G401.6 (cell line): Measurements from ENCODE around the gene CTDSPL.

Experiments
- FAIRE-seq: peaks from 2 replicates; lab custom pipeline; 2012; peaks lifted over from hg19 to GRCh38; lab: Jason Lieb, UNC

The CTDSPL gene

DNA sequence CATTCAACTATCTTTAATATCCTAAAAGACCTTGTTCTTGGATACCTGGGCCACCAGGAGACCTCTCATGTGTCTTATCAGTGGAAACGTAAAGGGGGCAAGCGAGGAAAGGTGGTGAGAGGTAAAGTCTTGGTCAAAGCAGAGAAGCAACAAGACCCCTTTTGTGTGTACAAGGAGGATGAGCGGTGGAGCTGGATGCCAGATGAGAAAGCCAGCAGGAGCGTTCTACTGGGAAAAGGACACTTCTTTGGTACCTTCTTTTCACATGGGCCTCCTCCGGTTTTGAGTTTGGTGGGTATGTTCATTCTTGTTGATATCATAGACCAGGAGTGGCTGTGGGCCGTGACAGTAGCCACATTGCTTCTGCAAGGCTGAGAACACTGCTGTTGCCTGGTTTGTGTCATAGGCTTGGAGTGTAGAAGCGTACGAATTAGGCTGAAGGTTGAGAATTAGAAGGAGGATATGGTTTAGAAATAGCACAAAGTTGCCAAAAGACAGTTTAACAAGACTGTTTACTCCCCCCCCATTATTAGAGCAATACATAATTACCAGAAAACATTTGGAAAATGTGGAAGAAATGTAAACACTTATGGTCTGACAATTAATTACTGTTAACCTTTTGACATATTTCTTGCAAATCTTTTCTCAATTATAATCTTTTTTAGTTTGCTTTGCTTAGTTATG is 82.1 kb downstream of the CTDSPL start:
- no peak for FAIRE-seq

- FAIRE-seq: no peak
Observed at GRCh38 chr3:37944391-37944842, 82.7 kb downstream of the CTDSPL start.

GRCh38 chr3:37945156-37945806 is 83.6 kb downstream of the CTDSPL start:
- no peak for FAIRE-seq

DNA sequence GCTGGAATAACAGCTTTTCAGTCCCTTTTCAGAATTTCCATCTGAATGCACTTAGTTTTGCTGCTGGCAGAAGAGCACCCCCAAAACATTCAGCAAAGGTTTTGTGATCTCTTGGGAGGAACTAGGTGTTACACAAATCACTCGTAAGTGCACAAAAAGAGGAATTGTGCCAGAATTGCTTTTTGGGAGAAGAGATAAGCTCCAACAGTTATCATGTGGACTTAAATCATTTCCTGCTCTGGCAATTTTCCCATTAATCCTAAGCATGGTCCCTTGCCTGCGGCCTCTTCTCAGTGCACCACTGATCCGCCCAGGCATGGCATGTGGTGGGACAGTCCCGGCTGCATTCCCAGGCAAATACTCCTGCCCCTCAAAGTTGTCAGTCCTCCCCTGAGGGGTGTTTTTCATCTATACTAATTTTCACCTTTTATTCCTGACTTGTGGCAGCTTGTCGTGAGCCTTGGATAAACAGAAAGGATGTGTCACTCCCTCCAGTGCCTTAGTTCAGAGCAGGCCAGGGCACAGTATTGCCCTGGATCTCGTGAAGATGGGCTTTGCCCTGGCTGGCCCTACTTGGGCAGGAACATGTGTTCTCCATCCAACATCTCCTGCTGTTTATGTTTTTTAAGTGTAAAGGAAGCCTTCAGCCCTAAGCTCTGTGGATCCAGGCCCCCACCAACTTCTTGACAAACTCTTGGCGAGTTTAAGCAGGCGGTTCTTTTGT is 84.3 kb downstream of the CTDSPL start:
- FAIRE-seq: no peak

DNA sequence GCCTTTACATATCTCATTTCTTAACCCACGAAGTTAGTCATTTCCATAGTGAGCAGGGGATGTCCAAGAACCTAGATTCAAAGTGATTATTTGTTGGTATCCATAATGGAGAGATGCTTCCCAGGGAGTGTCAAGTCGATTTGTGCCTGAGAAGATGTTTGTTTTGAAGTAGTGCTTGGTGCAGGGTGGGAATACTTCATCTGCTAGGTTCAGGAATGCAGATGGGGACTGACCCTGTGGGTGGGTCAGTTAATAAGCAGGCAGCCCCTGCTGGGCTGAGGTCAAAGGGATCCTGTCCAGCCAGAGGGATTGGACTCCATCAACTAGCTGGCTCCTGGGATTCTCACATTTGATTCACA is 84.8 kb downstream of the CTDSPL start:
- no peak for FAIRE-seq

GRCh38 chr3:37949866-37950265 is 88.2 kb downstream of the CTDSPL start:
- FAIRE-seq: no peak

GRCh38 chr3:37952564-37952963 is 90.9 kb downstream of the CTDSPL start:
- FAIRE-seq: no peak

- no peak for FAIRE-seq
Observed at GRCh38 chr3:37953226-37953625, 91.5 kb downstream of the CTDSPL start.

GRCh38 chr3:37953707-37954394 is 92.2 kb downstream of the CTDSPL start:
- FAIRE-seq: no peak

DNA sequence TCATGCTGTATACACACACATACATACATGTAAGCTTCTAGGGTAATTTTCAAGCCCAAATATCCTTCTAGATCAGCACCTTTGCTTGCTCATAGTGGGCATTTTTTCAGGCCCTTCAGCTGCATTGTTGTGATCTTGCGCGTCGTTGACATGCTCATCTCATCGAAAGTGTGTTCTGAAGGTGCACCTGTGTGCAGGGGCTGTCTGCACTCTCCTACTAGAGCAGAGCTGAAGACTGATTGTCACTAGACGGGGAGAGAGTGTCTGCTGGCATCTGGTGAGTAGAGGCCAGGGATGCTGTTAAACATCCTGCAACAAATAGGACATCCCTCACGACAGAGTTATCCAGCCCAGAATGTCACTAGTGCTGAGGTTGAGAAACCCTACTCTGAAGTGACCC is 93.2 kb downstream of the CTDSPL start:
- FAIRE-seq: no peak

- peak; percentile 73 for FAIRE-seq
Observed at GRCh38 chr3:37955918-37956707, 94.4 kb downstream of the CTDSPL start.

- FAIRE-seq: no peak
Observed at GRCh38 chr3:37956723-37957538, 95.3 kb downstream of the CTDSPL start.

GRCh38 chr3:37957539-37957936 is 95.9 kb downstream of the CTDSPL start:
- no peak for FAIRE-seq

DNA sequence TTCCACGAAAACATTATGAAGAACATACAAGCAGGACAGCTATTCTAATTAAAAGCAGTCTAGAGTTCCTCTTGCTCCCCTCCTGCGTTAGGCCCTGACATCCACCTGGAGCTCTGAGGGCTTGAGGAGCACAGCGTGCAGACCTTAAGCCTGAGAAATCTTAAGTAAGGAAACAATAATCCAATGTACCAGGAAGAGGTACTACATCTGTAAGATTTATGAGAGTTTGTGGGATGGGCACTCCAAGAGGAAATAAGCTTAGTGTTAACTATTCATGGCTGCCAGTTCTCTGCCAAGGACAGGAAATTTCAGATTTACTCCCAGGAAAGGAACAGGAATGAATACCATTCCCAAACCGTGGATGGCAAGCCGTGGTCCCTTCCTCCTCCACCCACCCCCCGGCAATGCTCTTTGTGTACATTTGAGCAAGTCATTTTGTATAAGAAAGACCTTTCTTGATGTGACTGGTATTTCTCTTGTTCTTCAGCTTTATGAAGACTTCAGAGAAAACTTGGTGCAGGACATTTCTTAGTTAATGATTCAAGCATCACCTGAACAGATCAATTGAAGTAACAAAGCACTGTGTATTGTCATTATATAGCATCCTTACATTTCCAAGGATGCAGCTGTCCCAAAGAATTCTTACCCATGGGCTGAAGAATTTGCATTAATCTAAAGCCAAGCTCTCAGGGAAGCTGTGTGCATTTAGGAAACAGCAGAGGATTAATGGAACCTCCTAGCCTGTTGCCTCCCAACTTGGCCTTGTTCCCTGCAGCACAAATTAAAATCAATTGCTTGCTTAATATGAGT is 100.1 kb downstream of the CTDSPL start:
- FAIRE-seq: no peak

GRCh38 chr3:37963016-37963415 is 101.3 kb downstream of the CTDSPL start:
- no peak for FAIRE-seq

GRCh38 chr3:37963635-37964034 is 102.0 kb downstream of the CTDSPL start:
- FAIRE-seq: no peak

DNA sequence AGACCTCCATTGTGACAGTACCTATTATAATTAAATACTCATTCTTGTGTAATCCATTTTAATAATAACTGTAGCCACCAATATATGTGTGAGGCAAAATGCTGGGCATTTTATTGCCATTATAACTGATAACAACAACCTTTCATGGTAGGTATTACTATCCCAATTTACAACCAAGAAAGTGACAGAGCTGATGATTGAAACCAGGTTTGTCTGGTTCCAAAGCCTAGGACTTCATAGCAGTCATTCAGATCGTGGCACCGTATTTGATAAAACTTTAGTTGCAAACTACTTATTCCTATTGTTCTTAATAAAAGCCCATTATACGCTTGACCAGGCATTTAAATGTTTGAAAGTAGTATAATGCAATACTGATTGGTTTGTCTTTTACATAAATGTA is 102.5 kb downstream of the CTDSPL start:
- FAIRE-seq: no peak

DNA sequence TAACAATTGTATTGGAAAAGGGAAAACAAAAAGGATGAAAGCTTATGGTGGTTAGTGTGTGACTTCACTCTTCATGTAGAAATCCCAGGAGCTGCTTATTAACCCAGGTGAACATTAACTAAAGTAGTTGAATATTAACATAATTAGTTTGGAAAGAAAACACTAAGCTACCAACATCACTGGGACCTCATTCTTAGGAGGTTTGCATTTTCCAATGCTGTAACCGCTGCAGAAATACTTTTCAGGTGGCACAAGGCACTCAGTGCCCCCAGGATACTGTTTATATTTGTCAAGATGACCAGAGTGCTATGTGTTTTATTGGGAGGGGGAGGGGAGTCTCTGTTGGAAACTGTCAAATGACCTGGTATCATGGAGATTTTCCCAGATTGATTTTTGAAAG is 103.0 kb downstream of the CTDSPL start:
- FAIRE-seq: no peak

DNA sequence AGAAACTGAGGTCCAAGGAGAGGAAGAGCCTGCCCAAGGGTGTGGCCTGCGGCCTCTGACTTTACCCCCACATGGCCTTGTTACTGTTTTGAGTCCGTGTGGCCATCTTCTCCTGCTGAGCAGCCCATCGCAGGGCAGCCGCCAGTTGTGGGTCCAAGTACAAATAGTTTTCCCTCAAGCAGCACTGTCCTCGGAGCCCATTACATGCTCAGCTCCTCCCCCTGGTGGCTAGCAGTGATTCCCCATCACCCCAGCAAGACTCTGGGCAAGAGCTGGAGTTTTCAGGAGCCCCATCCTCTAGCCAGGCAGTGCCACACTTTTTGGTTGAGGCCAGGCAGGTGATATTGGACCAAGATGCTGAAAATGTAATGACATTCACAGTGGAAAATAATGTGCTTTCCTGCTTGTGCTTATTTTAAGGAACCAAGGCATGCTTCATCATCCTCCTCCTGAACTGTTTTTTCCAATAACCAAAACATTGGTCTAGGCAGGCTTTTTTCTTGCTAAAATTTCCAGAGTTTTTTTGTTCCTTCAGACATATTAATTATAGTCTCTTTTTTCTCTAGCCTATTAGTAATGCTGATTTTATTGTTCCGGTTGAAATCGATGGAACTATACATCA is 105.7 kb downstream of the CTDSPL start:
- FAIRE-seq: no peak

- no peak for FAIRE-seq
Observed at GRCh38 chr3:37968199-37968598, 106.5 kb downstream of the CTDSPL start.
